GM12878 (cell line): ENCODE results near the gene M1AP. TPM values are rescaled to one million over a fixed set of nuclear protein-coding genes. Genes with fewer than 3 reads are reported as not detected.

ENCODE experiments used
- ATAC-seq: fragments of 200-7000 bp; cut with Tn5 transposase; 3 replicates; pipeline ENCODE4 v1.9.1; 2020; ENCODE audit warnings: mild to moderate bottlenecking, moderate library complexity
- BruUV-seq: library from RNA; stranded (reverse); fragments of 400-500 nt; replicated peaks from 2 replicates; lab custom pipeline; 2021; lab: Mats Ljungman, UMichigan
- CTCF ChIA-PET: fragments of 300-600 bp; sonication (Branson Sonifier 250); formaldehyde crosslinking; extraction: SDS; loops from one replicate; lab custom pipeline; 2021; ENCODE audit warnings: inconsistent platforms; lab: Yijun Ruan, JAX
- POLR2A ChIA-PET: fragments of 350-600 bp; formaldehyde crosslinking; extraction: SDS; loops from one replicate; lab custom pipeline; 2021; ENCODE audit warnings: inconsistent platforms; lab: Charles Lee
- RAD21 ChIA-PET: fragments of 300-600 bp; sonication (Branson Sonifier 250); formaldehyde crosslinking; loops from one replicate; lab custom pipeline; 2023; ENCODE audit warnings: antibody characterized with exemption; ENCODE audit not compliant: unreplicated experiment; lab: Charles Lee
- SMC1A ChIA-PET: fragments of 300-600 bp; sonication (Branson Sonifier 250); formaldehyde crosslinking; loops from one replicate; lab custom pipeline; 2023; ENCODE audit not compliant: unreplicated experiment, uncharacterized antibody; lab: Charles Lee
- DNase-seq: peaks from one replicate; pipeline ENCODE4 v3.0.0-alpha.2; 2011; ENCODE audit warnings: low read depth, low spot score
- FAIRE-seq: peaks from 3 replicates; lab custom pipeline; 2011; peaks lifted over from hg19 to GRCh38; lab: Jason Lieb, UNC
- H2AFZ ChIP-seq: 2 replicates; pipeline ENCODE4 v1.6.0; 2011; ENCODE audit warnings: low read depth, low read length, control low read depth; ENCODE audit not compliant: control insufficient read depth
- H3K27ac ChIP-seq: 2 replicates; pipeline ENCODE4 v1.5.1; 2011; ENCODE audit warnings: control low read depth; ENCODE audit not compliant: control insufficient read depth, insufficient read depth
- H3K27me3 ChIP-seq, 2 experiments: replicated peaks in 1 of 2; 2 replicates each; pipeline versions ENCODE4 v1.6.0 to v1.6.1; 2011; ENCODE audit warnings: low read length in 1 of 2; ENCODE audit not compliant: control insufficient read depth in 2 of 2, insufficient read depth in 2 of 2
- H3K36me3 ChIP-seq, 2 experiments: 2 replicates each; pipeline ENCODE4 v1.5.1; 2011; ENCODE audit warnings: low read length in 1 of 2; ENCODE audit not compliant: control insufficient read depth in 2 of 2, insufficient read depth in 2 of 2
- H3K4me1 ChIP-seq: 2 replicates; pipeline ENCODE4 v1.6.1; 2011; ENCODE audit warnings: mild to moderate bottlenecking, low read length, moderate library complexity, mixed read lengths; ENCODE audit not compliant: control insufficient read depth, insufficient read depth
- H3K4me2 ChIP-seq: 2 replicates; pipeline ENCODE4 v1.6.0; 2011; ENCODE audit warnings: control low read depth; ENCODE audit not compliant: control insufficient read depth, insufficient read depth
- H3K4me3 ChIP-seq: fragments of 200-600 bp; sonication (generic); 2 replicates; pipeline ENCODE4 v1.5.1; 2016
- H3K79me2 ChIP-seq: 2 replicates; pipeline ENCODE4 v1.6.0; 2011; ENCODE audit warnings: low read length; ENCODE audit not compliant: control insufficient read depth, insufficient read depth
- H3K9ac ChIP-seq: 2 replicates; pipeline ENCODE4 v1.8.0; 2011; ENCODE audit warnings: low read length, control low read depth, mixed read lengths; ENCODE audit not compliant: control insufficient read depth, insufficient read depth
- H3K9me3 ChIP-seq: replicated peaks from 3 replicates; pipeline ENCODE4 v1.5.1; 2011; ENCODE audit warnings: mild to moderate bottlenecking, low read length; ENCODE audit not compliant: control insufficient read depth, insufficient read depth
- H4K20me1 ChIP-seq: 2 replicates; pipeline ENCODE4 v1.6.0; 2011; ENCODE audit not compliant: control insufficient read depth, insufficient read depth
- BACH1 ChIP-seq: fragments of 450-650 bp; IDR thresholded peaks from 2 replicates; pipeline ENCODE4 v1.6.1; 2017; ENCODE audit warnings: mild to moderate bottlenecking, borderline replicate concordance
- BCL3 ChIP-seq: IDR thresholded peaks from 2 replicates; pipeline ENCODE4 v1.6.1; 2011; ENCODE audit warnings: borderline replicate concordance, low read depth, mild to moderate bottlenecking, moderate library complexity, low read length; ENCODE audit not compliant: insufficient read depth, poor library complexity, severe bottlenecking
- CBFB ChIP-seq: IDR thresholded peaks from 2 replicates; pipeline ENCODE4 v1.6.1; 2016; ENCODE audit warnings: antibody characterized with exemption, low read depth
- CREM ChIP-seq: IDR thresholded peaks from 2 replicates; pipeline ENCODE4 v1.6.1; 2014; ENCODE audit warnings: antibody characterized with exemption, low read depth
- CTCF ChIP-seq, 3 experiments: IDR thresholded peaks in 2 of 3; conservative IDR thresholded peaks in 1 of 3; 2 replicates each; pipeline ENCODE4 v1.5.1; 2011; ENCODE audit warnings: low read depth in 3 of 3, low read length in 3 of 3, mild to moderate bottlenecking in 3 of 3, control low read depth in 2 of 3, moderate library complexity in 2 of 3, inconsistent platforms in 1 of 3, mixed read lengths in 1 of 3; ENCODE audit not compliant: control insufficient read depth in 2 of 3, insufficient read depth in 1 of 3; ENCODE audit errors: extremely low read depth in 1 of 3
- ESRRA ChIP-seq: IDR thresholded peaks from 2 replicates; pipeline ENCODE4 v1.6.1; 2012; ENCODE audit warnings: mild to moderate bottlenecking, low read length, improper control_type of control experiment
- EZH2 ChIP-seq: IDR thresholded peaks from 2 replicates; pipeline ENCODE4 v1.6.1; 2012; ENCODE audit warnings: low read depth, mild to moderate bottlenecking, control low read depth, inconsistent platforms, low read length, borderline replicate concordance; ENCODE audit not compliant: control insufficient read depth
- FOXK2 ChIP-seq: fragments of 450-650 bp; IDR thresholded peaks from 2 replicates; pipeline ENCODE4 v1.6.1; 2017; ENCODE audit warnings: mild to moderate bottlenecking, moderate library complexity
- GABPA ChIP-seq: IDR thresholded peaks from 2 replicates; pipeline ENCODE4 v1.6.1; 2014; ENCODE audit warnings: antibody characterized with exemption, low read depth, mild to moderate bottlenecking, inconsistent platforms
- JUNB ChIP-seq: IDR thresholded peaks from 2 replicates; pipeline ENCODE4 v1.6.1; 2016; ENCODE audit warnings: antibody characterized with exemption, mild to moderate bottlenecking
- KLF5 ChIP-seq: fragments of 450-650 bp; IDR thresholded peaks from 2 replicates; pipeline ENCODE4 v1.6.1; 2014; ENCODE audit warnings: mild to moderate bottlenecking; ENCODE audit not compliant: partially characterized antibody
- MEF2B ChIP-seq: fragments of 450-650 bp; IDR thresholded peaks from 2 replicates; pipeline ENCODE4 v1.6.1; 2018; ENCODE audit warnings: mild to moderate bottlenecking, moderate library complexity; ENCODE audit not compliant: partially characterized antibody, poor library complexity, severe bottlenecking
- NBN ChIP-seq: fragments of 450-650 bp; IDR thresholded peaks from 2 replicates; pipeline ENCODE4 v1.6.1; 2016
- PAX8 ChIP-seq: fragments of 450-650 bp; IDR thresholded peaks from 2 replicates; pipeline ENCODE4 v1.6.1; 2017; ENCODE audit warnings: mild to moderate bottlenecking, moderate library complexity
- POLR2AphosphoS5 ChIP-seq: IDR thresholded peaks from 2 replicates; pipeline ENCODE4 v1.6.1; 2011; ENCODE audit warnings: mild to moderate bottlenecking, low read length, inconsistent platforms
- RELA ChIP-seq: fragments of 450-650 bp; IDR thresholded peaks from 2 replicates; pipeline ENCODE4 v1.8.0; 2014; ENCODE audit warnings: borderline replicate concordance; ENCODE audit not compliant: partially characterized antibody
- STAT1 ChIP-seq: fragments of 450-650 bp; conservative IDR thresholded peaks from 2 replicates; pipeline ENCODE4 v1.6.1; 2014; ENCODE audit warnings: antibody characterized with exemption, mild to moderate bottlenecking
- TBL1XR1 ChIP-seq: IDR thresholded peaks from 2 replicates; pipeline ENCODE4 v1.6.1; 2012; ENCODE audit warnings: low read depth, low read length, improper control_type of control experiment
- ZBTB4 ChIP-seq: fragments of 450-650 bp; formaldehyde crosslinking; IDR thresholded peaks from 2 replicates; pipeline ENCODE4 v1.4.0; 2022; ENCODE audit warnings: mild to moderate bottlenecking, moderate library complexity
- WGBS: methylation state at CpG from one replicate; pipeline ENCODE4 v1.1.6; 2016; ENCODE audit warnings: low lambda C conversion rate; ENCODE audit not compliant: insufficient replicate concordance, insufficient coverage; ENCODE audit errors: missing lambda C conversion rate; 5-methylcytosine and 5-hydroxymethylcytosine counted together
- in situ Hi-C: fragments of 300-500 bp; cut with MboI; formaldehyde crosslinking; loops from 9 replicates; pipeline ENCODE4 v1.14.3; 2018; ENCODE audit warnings: mixed read lengths
- intact Hi-C: fragments of 100-400 bp; cut with micrococcal nuclease; formaldehyde crosslinking; loops from one replicate; pipeline ENCODE4 v1.14.2; 2022; ENCODE audit not compliant: unreplicated experiment
- polyA plus RNA-seq, 11 experiments: library from polyadenylated mRNA; depleted of rRNA in 4 of 11; unstranded in 6 of 11; stranded (reverse) in 5 of 11; fragments of >200 nt; fragmentation: Nextera tagmentation in 4 of 11; fragmentation: Illumina TruSeq in 1 of 11; extraction: Ambion mirVana in 4 of 11; extraction: Trizol in 1 of 11; gene quantifications; 1 replicate in 1 of 11; 2 replicates in 10 of 11; pipeline versions ENCODE4 v1.2.1 to v1.2.3, GENCODE V29; 2011 to 2016; ENCODE audit warnings: inconsistent platforms in 2 of 11, missing spikeins in 2 of 11, low read depth in 1 of 11
- total RNA-seq, 4 experiments: library from RNA; depleted of rRNA in 3 of 4; stranded (reverse); fragments of >200 nt in 3 of 4; fragmentation: Illumina TruSeq in 1 of 4; extraction: Trizol in 1 of 4; gene quantifications; 2 replicates each; pipeline versions ENCODE4 v1.2.1 to v1.2.3, GENCODE V29; 2013 to 2021

Gene M1AP
- total and polyA plus RNA-seq, 10 of the 15 experiments (the other 5 are each of a cell fraction or from before 2014, with no cell fraction given): 0.04 to 0.32 (median 0.16) TPM; not detected in 4

GRCh38 chr2:74639550-74639949, 8.6 kb downstream of the M1AP start:
- H3K27me3 ChIP-seq: peaks cover 0 to 2% of the 10 kb centered on the region in 2 experiments; a peak in 1 of 4 replicates
- no peak overlapping the region for H3K4me2 ChIP-seq
- SMC1A ChIA-PET: no interaction called here
- no TSS peak for BruUV-seq
- H3K9ac ChIP-seq: no peak overlapping the region
- H3K36me3 ChIP-seq: no peaks in the 10 kb centered on the region
- RAD21 ChIA-PET: no interaction called here
- 2% methylated on average over 2 of the region's 2 CpGs for WGBS
- no peaks in the 10 kb centered on the region for H3K79me2 ChIP-seq
- FAIRE-seq (no peak), ATAC-seq (no peak), DNase-seq (no peak)
- CTCF ChIA-PET: no interaction called here
- TF ChIP-seq CREM (no peak), EZH2 (no peak), RELA (no peak), FOXK2 (no peak), KLF5 (no peak), NBN (no peak), CBFB (no peak), GABPA (no peak), BCL3 (no peak), BACH1 (no peak), ESRRA (no peak), STAT1 (no peak), ZBTB4 (no peak), MEF2B (no peak), POLR2AphosphoS5 (no peak), JUNB (no peak), PAX8 (no peak), CTCF (IDR thresholded peaks at IDR 0.05 in 2 of 3, conservative IDR thresholded peaks at IDR 0.05 in 1 of 3; ENCODE audit: control insufficient read depth in 2 of 3, extremely low read depth in 1 of 3, insufficient read depth in 1 of 3, low read depth in 3 of 3, low read length in 3 of 3) (no peak), TBL1XR1 (no peak)
- H3K4me3 ChIP-seq: no peak overlapping the region
- H4K20me1 ChIP-seq: no peaks in the 10 kb centered on the region
- H2AFZ ChIP-seq: no peak overlapping the region
- H3K27ac ChIP-seq: no peak overlapping the region
- POLR2A ChIA-PET: no interaction called here
- H3K9me3 ChIP-seq: no peaks in the 10 kb centered on the region
- H3K4me1 ChIP-seq: no peaks in the 10 kb centered on the region
- in situ Hi-C loops (no loop called here), intact Hi-C loops (no loop called here)
